BE2C (cell line): ENCODE results near the gene NOG.

ENCODE experiments used
- DNase-seq: peaks from one replicate; pipeline ENCODE4 v3.0.0-alpha.2; 2020
- H3K27me3 ChIP-seq: fragments of 250-450 bp; sonication (Bioruptor Pico); 2 replicates; pipeline ENCODE4 v1.5.1; 2020; ENCODE audit warnings: mild to moderate bottlenecking
- H3K36me3 ChIP-seq: fragments of 250-450 bp; sonication (Bioruptor Pico); 2 replicates; pipeline ENCODE4 v1.5.1; 2020; ENCODE audit warnings: mild to moderate bottlenecking
- H3K4me1 ChIP-seq: fragments of 250-450 bp; sonication (Bioruptor Pico); 2 replicates; pipeline ENCODE4 v1.5.1; 2020
- H3K4me3 ChIP-seq: 2 replicates; pipeline ENCODE4 v1.5.1; 2011; ENCODE audit warnings: low read depth, low read length
- H3K9me3 ChIP-seq: fragments of 250-450 bp; sonication (Bioruptor Pico); 2 replicates; pipeline ENCODE4 v1.5.1; 2020
- TF ChIP-seq, protein P1 (sequence below): IDR thresholded peaks from 2 replicates; pipeline ENCODE4 v1.5.1; 2012; ENCODE audit warnings: mild to moderate bottlenecking, low read depth, low read length

The NOG gene

DNA sequence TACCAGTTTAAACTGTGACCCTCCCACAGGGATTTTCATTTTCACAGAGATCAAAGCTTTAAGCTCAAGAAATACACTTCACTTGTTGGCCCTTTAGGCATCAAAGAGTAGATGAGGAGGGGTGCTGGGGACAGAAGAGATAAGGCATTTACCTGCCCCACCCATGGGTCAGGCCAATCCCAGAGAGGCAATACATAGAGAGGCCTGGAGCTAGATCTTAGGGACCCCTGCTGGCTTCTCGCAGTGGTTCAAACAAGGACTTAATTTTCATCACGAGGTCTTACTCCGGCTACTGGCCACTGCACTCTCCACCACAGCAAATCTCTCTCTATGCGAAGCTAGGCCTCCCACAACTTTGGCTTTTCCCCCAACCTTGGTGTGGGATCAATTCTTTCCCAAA, 46.6 kb downstream of the NOG start:
- no peaks in the 10 kb centered on the region for H3K9me3 ChIP-seq
- peaks cover 11% of the 10 kb centered on the region for H3K27me3 ChIP-seq
- H3K4me1 ChIP-seq, result no peaks in the 10 kb centered on the region
- H3K36me3 ChIP-seq, result no peaks in the 10 kb centered on the region
- TF ChIP-seq, protein P1, sequence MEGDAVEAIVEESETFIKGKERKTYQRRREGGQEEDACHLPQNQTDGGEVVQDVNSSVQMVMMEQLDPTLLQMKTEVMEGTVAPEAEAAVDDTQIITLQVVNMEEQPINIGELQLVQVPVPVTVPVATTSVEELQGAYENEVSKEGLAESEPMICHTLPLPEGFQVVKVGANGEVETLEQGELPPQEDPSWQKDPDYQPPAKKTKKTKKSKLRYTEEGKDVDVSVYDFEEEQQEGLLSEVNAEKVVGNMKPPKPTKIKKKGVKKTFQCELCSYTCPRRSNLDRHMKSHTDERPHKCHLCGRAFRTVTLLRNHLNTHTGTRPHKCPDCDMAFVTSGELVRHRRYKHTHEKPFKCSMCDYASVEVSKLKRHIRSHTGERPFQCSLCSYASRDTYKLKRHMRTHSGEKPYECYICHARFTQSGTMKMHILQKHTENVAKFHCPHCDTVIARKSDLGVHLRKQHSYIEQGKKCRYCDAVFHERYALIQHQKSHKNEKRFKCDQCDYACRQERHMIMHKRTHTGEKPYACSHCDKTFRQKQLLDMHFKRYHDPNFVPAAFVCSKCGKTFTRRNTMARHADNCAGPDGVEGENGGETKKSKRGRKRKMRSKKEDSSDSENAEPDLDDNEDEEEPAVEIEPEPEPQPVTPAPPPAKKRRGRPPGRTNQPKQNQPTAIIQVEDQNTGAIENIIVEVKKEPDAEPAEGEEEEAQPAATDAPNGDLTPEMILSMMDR, result no peak
- DNase-seq, result no peak
- no peak overlapping the region for H3K4me3 ChIP-seq

DNA sequence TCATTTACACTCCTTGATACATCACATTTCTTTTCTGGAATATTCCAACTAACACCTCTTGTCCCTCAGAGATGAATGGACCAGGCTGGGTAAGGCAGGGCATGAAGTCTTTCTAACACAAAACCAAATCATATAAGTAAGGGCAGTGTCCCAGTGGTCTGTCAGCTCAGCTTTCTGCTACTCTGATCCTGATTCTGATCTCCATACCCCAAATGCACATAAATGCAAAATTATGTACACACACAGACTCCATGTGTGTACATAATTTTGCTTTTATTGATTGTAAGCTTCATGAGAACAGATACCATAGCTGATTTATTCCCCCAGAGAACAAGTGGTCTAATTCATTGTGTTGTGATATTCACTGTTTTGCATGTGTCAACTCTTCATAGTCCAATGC, 47.9 kb downstream of the NOG start:
- H3K27me3 ChIP-seq, result peaks cover 11% of the 10 kb centered on the region

DNA sequence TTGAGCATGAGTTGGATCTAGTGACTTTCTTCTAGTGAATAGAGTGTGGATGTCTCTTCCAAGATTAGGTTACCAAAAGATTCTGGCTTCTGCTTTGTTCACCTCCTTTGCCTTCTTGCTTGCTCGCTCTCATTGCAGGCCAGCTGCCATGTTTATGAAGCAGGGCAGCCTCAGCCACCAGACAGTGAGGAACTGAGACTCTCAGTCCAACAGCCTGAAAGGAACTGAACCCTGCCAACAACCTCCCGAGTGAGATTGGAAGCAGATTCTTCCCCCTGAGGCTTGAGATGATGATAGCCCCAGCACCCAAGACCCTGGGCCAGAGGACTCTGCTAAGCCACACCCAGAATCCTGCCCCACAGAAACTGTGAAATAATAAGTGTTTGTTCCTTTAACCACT, 48.4 kb downstream of the NOG start:
- H3K4me3 ChIP-seq, result no peak overlapping the region
- no peak for DNase-seq

More for the DNA sequence above, 47.9 kb downstream of the NOG start:
- Histone ChIP-seq H3K36me3 (no peaks in the 10 kb centered on the region), H3K4me3 (no peak overlapping the region), H3K4me1 (no peaks in the 10 kb centered on the region), H3K9me3 (no peaks in the 10 kb centered on the region)
- TF ChIP-seq, protein P1, result no peak
- no peak for DNase-seq

DNA sequence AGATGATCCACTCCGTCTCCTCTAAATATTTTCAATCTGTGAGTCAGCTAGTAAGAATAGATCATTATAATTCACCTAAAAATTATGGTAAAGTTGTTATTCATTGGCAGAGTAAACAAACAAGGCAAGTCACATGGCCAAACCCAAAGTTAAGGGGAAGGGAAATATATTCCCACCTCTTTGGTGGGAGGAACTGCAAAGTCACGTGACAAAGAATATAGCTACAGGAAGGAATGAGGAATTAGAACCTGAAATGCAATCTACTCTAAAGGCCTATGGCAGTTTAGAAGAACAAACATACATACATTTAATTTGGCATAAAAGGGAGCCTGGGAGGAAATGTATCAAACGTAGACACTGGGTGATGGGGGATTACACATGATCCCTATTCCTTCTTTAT, 48.9 kb downstream of the NOG start:
- Histone ChIP-seq H3K9me3 (no peaks in the 10 kb centered on the region), H3K27me3 (peaks cover 4% of the 10 kb centered on the region), H3K4me1 (no peaks in the 10 kb centered on the region), H3K36me3 (no peaks in the 10 kb centered on the region), H3K4me3 (no peak overlapping the region)
- TF ChIP-seq, protein P1, result no peak
- no peak for DNase-seq

More for the DNA sequence above, 48.4 kb downstream of the NOG start:
- TF ChIP-seq, protein P1, result no peak
- H3K9me3 ChIP-seq, result no peaks in the 10 kb centered on the region
- no peaks in the 10 kb centered on the region for H3K36me3 ChIP-seq
- H3K27me3 ChIP-seq, result peaks cover 8% of the 10 kb centered on the region
- no peaks in the 10 kb centered on the region for H3K4me1 ChIP-seq
